OCI-LY7 (cell line): ENCODE results near the gene GBA2. TPM values are rescaled to one million over a fixed set of nuclear protein-coding genes. Genes with fewer than 3 reads are reported as not detected.

Source experiments
- BruUV-seq: library from RNA; stranded (reverse); fragments of 400-500 nt; replicated peaks from 2 replicates; lab custom pipeline; 2021; lab: Mats Ljungman, UMichigan
- CTCF ChIA-PET: fragments of 300-600 bp; sonication (Branson Sonifier 250); formaldehyde crosslinking; loops from one replicate; lab custom pipeline; 2022; ENCODE audit warnings: antibody characterized with exemption; ENCODE audit not compliant: unreplicated experiment; lab: Charles Lee
- POLR2A ChIA-PET: fragments of 300-600 bp; sonication (Branson Sonifier 250); formaldehyde crosslinking; loops from one replicate; lab custom pipeline; 2022; ENCODE audit warnings: antibody characterized with exemption; lab: Charles Lee
- DNase-seq: peaks from one replicate; pipeline ENCODE4 v3.0.0-alpha.2; 2015; ENCODE audit warnings: low spot score
- H2AFZ ChIP-seq: fragments of 200-600 bp; sonication (generic), shearing (Covaris generic); 2 replicates; pipeline ENCODE4 v1.6.1; 2014; ENCODE audit warnings: mild to moderate bottlenecking, antibody characterized with exemption, low read length, moderate library complexity
- H3K27ac ChIP-seq: fragments of 200-600 bp; sonication (generic); 2 replicates; pipeline ENCODE4 v1.5.1; 2014; ENCODE audit warnings: mixed run types, low read depth, mild to moderate bottlenecking, moderate library complexity, low read length, inconsistent platforms; ENCODE audit not compliant: poor library complexity, severe bottlenecking
- H3K36me3 ChIP-seq: fragments of 200-600 bp; sonication (generic); 2 replicates; pipeline ENCODE4 v1.6.1; 2014; ENCODE audit warnings: mild to moderate bottlenecking, antibody characterized with exemption, low read length, moderate library complexity, mixed read lengths; ENCODE audit not compliant: insufficient read depth
- H3K4me1 ChIP-seq: fragments of 200-600 bp; sonication (generic); 2 replicates; pipeline ENCODE4 v1.5.1; 2014; ENCODE audit warnings: mild to moderate bottlenecking, low read length; ENCODE audit not compliant: insufficient read depth, poor library complexity, severe bottlenecking
- H3K4me2 ChIP-seq: fragments of 200-600 bp; sonication (generic); 2 replicates; pipeline ENCODE4 v1.6.1; 2014; ENCODE audit warnings: mild to moderate bottlenecking, low read length
- H3K4me3 ChIP-seq: fragments of 200-600 bp; sonication (generic); 2 replicates; pipeline ENCODE4 v1.5.1; 2014; ENCODE audit warnings: mild to moderate bottlenecking, low read depth, low read length; ENCODE audit not compliant: poor library complexity, severe bottlenecking
- H3K79me2 ChIP-seq: fragments of 200-600 bp; sonication (generic); 2 replicates; pipeline ENCODE4 v1.6.1; 2016; ENCODE audit warnings: low read depth, mild to moderate bottlenecking, low read length, moderate library complexity, mixed read lengths; ENCODE audit not compliant: insufficient read depth
- H3K9me2 ChIP-seq: fragments of 200-600 bp; sonication (generic); 2 replicates; pipeline ENCODE4 v1.6.1; 2016; ENCODE audit warnings: mild to moderate bottlenecking, low read length, mixed read lengths; ENCODE audit not compliant: insufficient read depth
- H3K9me3 ChIP-seq: fragments of 200-600 bp; sonication (generic); 2 replicates; pipeline ENCODE4 v1.6.1; 2014; ENCODE audit warnings: mild to moderate bottlenecking, mixed run types, low read length, mixed read lengths
- H4K20me1 ChIP-seq: fragments of 200-600 bp; sonication (generic); 2 replicates; pipeline ENCODE4 v1.6.1; 2014; ENCODE audit warnings: mild to moderate bottlenecking, antibody characterized with exemption, low read length, moderate library complexity, mixed read lengths; ENCODE audit not compliant: insufficient read depth
- EZH2phosphoT487 ChIP-seq: fragments of 200-600 bp; sonication (generic); IDR thresholded peaks from 2 replicates; pipeline ENCODE4 v1.6.1; 2018; ENCODE audit warnings: low read depth, borderline replicate concordance, mild to moderate bottlenecking, mixed run types, antibody characterized with exemption, low read length, moderate library complexity, mixed read lengths
- intact Hi-C: fragments of 100-400 bp; cut with micrococcal nuclease; formaldehyde crosslinking; loops from one replicate; pipeline ENCODE4 v1.10.0; 2022; ENCODE audit not compliant: unreplicated experiment
- total RNA-seq, 2 experiments: library from RNA; depleted of rRNA in 1 of 2; stranded (reverse); fragments of >200 nt in 1 of 2; shearing (Covaris generic) in 1 of 2; gene quantifications; 2 replicates each; pipeline ENCODE4 v1.2.3, GENCODE V29; 2014 to 2022
- TF ChIP-seq, protein P1 (sequence below): fragments of 200-600 bp; sonication (generic); conservative IDR thresholded peaks from 2 replicates; pipeline ENCODE4 v1.5.1; 2014; ENCODE audit warnings: mild to moderate bottlenecking, antibody characterized with exemption, low read length, moderate library complexity, mixed read lengths

Gene GBA2
- total RNA-seq, 2 experiments from 2014 or later: 66.0 to 68.2 TPM

DNA sequence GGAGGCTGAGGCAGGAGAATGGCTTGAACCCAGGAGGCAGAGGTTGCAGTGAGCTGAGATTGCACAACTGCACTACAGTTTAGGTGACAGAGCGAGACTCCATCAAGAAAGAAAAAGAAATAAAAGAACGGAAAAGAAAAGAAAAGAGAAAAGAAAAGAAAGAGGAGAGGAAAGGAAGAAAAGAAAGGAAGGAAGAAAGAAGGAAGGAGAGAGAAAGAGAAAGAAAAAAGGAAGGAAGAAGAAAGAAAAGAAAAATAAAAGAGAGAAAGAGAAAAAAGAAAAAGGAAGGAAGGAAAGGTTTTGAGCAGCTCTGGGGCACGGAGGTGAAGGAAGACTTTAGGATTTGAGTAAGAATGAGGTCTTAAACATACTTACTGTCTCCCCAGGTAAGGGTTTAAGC lies 35.5 kb downstream of the GBA2 start:
- H4K20me1 ChIP-seq: no peaks in the 10 kb centered on the region
- no peak overlapping the region for H3K4me3 ChIP-seq
- no TSS peak for BruUV-seq
- TF ChIP-seq, protein P1, sequence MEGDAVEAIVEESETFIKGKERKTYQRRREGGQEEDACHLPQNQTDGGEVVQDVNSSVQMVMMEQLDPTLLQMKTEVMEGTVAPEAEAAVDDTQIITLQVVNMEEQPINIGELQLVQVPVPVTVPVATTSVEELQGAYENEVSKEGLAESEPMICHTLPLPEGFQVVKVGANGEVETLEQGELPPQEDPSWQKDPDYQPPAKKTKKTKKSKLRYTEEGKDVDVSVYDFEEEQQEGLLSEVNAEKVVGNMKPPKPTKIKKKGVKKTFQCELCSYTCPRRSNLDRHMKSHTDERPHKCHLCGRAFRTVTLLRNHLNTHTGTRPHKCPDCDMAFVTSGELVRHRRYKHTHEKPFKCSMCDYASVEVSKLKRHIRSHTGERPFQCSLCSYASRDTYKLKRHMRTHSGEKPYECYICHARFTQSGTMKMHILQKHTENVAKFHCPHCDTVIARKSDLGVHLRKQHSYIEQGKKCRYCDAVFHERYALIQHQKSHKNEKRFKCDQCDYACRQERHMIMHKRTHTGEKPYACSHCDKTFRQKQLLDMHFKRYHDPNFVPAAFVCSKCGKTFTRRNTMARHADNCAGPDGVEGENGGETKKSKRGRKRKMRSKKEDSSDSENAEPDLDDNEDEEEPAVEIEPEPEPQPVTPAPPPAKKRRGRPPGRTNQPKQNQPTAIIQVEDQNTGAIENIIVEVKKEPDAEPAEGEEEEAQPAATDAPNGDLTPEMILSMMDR: no peak
- no peak for TF ChIP-seq EZH2phosphoT487
- no peak overlapping the region for H3K4me2 ChIP-seq
- ChIA-PET POLR2A (interaction anchor here (1.3 kb wide), 1 partner anchor 18 kb away, joined by 3 read pairs; no protein-coding TSS in a partner anchor), CTCF (no interaction called here)
- no peak overlapping the region for H3K27ac ChIP-seq
- no peak for DNase-seq
- H3K4me1 ChIP-seq: no peaks in the 10 kb centered on the region
- H3K79me2 ChIP-seq: no peaks in the 10 kb centered on the region
- no peaks in the 10 kb centered on the region for H3K9me2 ChIP-seq
- H3K9me3 ChIP-seq: no peaks in the 10 kb centered on the region
- H2AFZ ChIP-seq: no peak overlapping the region
- peaks cover 95% of the 10 kb centered on the region for H3K36me3 ChIP-seq
- intact Hi-C loops: no loop called here

DNA sequence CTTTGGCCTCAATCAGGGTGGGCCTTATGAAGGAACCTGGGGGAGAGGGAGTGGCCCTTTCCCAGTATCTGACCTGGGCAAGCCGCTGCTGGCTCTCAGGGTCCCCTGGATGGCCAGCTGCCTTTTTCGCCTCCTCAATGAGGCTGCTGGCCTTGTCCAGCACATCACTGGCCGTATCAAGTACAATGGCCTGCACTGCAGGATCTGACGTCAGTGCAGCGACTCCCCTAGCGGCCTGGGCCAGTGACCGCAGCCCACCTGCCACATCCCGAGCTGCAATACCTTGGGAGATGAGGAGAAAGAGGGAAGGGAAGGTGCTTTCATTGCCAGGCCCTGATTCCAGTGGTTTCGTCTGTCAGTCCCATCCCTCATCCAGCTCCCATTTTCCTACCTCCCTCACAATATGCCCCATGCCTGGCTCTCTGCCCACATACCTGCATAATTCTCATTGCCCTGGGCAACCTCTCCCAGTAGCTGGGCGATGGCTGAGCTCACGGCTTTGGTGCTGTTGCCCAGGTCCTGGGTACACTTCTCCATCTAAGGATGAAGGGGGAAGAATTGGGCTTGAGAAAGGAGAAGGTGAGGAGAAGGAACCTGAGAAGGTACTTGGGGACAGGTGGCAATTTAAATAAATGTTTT lies 36.1 kb downstream of the GBA2 start:
- H2AFZ ChIP-seq: no peak overlapping the region
- TF ChIP-seq, protein P1: no peak
- TF ChIP-seq EZH2phosphoT487: no peak
- peaks cover 95% of the 10 kb centered on the region for H3K36me3 ChIP-seq
- no peak for DNase-seq
- no peak overlapping the region for H3K4me3 ChIP-seq
- H3K27ac ChIP-seq: no peak overlapping the region
- H3K9me3 ChIP-seq: no peaks in the 10 kb centered on the region
- H4K20me1 ChIP-seq: no peaks in the 10 kb centered on the region
- POLR2A ChIA-PET: interaction anchor here (1.3 kb wide), 1 partner anchor 18 kb away, joined by 3 read pairs; no protein-coding TSS in a partner anchor
- CTCF ChIA-PET: no interaction called here
- no peaks in the 10 kb centered on the region for H3K79me2 ChIP-seq
- no TSS peak for BruUV-seq
- intact Hi-C loops: no loop called here
- no peak overlapping the region for H3K4me2 ChIP-seq
- H3K9me2 ChIP-seq: no peaks in the 10 kb centered on the region
- no peaks in the 10 kb centered on the region for H3K4me1 ChIP-seq
